ENCODE measurements around the gene GRK1.

The GRK1 gene

GRCh38 chr13:113730258-113730691 lies 63.3 kb downstream of the GRK1 start:
- no peak overlapping the region for H3K27ac ChIP-seq (ENCODE audit: insufficient read depth, low read length, poor library complexity, severe bottlenecking)
- H3K4me3 ChIP-seq (ENCODE audit: insufficient read depth, low read depth, low read length, poor library complexity, severe bottlenecking), result no peak overlapping the region
- H3K27me3 ChIP-seq (replicated peaks; ENCODE audit: control insufficient read depth, insufficient read depth, low read length, poor library complexity, severe bottlenecking), result peaks cover 10% of the 10 kb centered on the region
- H3K4me1 ChIP-seq (ENCODE audit: control insufficient read depth, insufficient read depth, low read length, poor library complexity, severe bottlenecking), result peaks cover 8% of the 10 kb centered on the region
- no peaks in the 10 kb centered on the region for H3K36me3 ChIP-seq (ENCODE audit: control insufficient read depth, insufficient read depth, low read length)
- DNase-seq, result no peak
- no peaks in the 10 kb centered on the region for H3K9me3 ChIP-seq (ENCODE audit: control insufficient read depth, low read length)

GRCh38 chr13:113730831-113731191 lies 63.8 kb downstream of the GRK1 start:
- peaks cover 8% of the 10 kb centered on the region for H3K4me1 ChIP-seq (ENCODE audit: control insufficient read depth, insufficient read depth, low read length, poor library complexity, severe bottlenecking)
- no peak for DNase-seq
- H3K27ac ChIP-seq (ENCODE audit: insufficient read depth, low read length, poor library complexity, severe bottlenecking), result no peak overlapping the region
- H3K4me3 ChIP-seq (ENCODE audit: insufficient read depth, low read depth, low read length, poor library complexity, severe bottlenecking), result no peak overlapping the region
- H3K27me3 ChIP-seq (replicated peaks; ENCODE audit: control insufficient read depth, insufficient read depth, low read length, poor library complexity, severe bottlenecking), result peaks cover 10% of the 10 kb centered on the region
- H3K36me3 ChIP-seq (ENCODE audit: control insufficient read depth, insufficient read depth, low read length), result no peaks in the 10 kb centered on the region
- no peaks in the 10 kb centered on the region for H3K9me3 ChIP-seq (ENCODE audit: control insufficient read depth, low read length)

- Histone ChIP-seq H3K27me3 (replicated peaks; ENCODE audit: control insufficient read depth, insufficient read depth, low read length, poor library complexity, severe bottlenecking) (peaks cover 10% of the 10 kb centered on the region), H3K9me3 (ENCODE audit: control insufficient read depth, low read length) (no peaks in the 10 kb centered on the region), H3K4me3 (ENCODE audit: insufficient read depth, low read depth, low read length, poor library complexity, severe bottlenecking) (no peak overlapping the region), H3K36me3 (ENCODE audit: control insufficient read depth, insufficient read depth, low read length) (no peaks in the 10 kb centered on the region), H3K4me1 (ENCODE audit: control insufficient read depth, insufficient read depth, low read length, poor library complexity, severe bottlenecking) (peaks cover 5% of the 10 kb centered on the region), H3K27ac (ENCODE audit: insufficient read depth, low read length, poor library complexity, severe bottlenecking) (no peak overlapping the region)
- no peak for DNase-seq
Observed at GRCh38 chr13:113731192-113732175, 64.5 kb downstream of the GRK1 start.

- Histone ChIP-seq H3K9me3 (ENCODE audit: control insufficient read depth, low read length) (no peaks in the 10 kb centered on the region), H3K4me3 (ENCODE audit: insufficient read depth, low read depth, low read length, poor library complexity, severe bottlenecking) (no peak overlapping the region), H3K36me3 (ENCODE audit: control insufficient read depth, insufficient read depth, low read length) (no peaks in the 10 kb centered on the region), H3K27me3 (replicated peaks; ENCODE audit: control insufficient read depth, insufficient read depth, low read length, poor library complexity, severe bottlenecking) (peaks cover 10% of the 10 kb centered on the region), H3K27ac (ENCODE audit: insufficient read depth, low read length, poor library complexity, severe bottlenecking) (no peak overlapping the region), H3K4me1 (ENCODE audit: control insufficient read depth, insufficient read depth, low read length, poor library complexity, severe bottlenecking) (no peaks in the 10 kb centered on the region)
- DNase-seq, result no peak
Observed at GRCh38 chr13:113732176-113732960, 65.3 kb downstream of the GRK1 start.

GRCh38 chr13:113732961-113733950 lies 66.2 kb downstream of the GRK1 start:
- H3K4me3 ChIP-seq (ENCODE audit: insufficient read depth, low read depth, low read length, poor library complexity, severe bottlenecking), result no peak overlapping the region
- peaks cover 10% of the 10 kb centered on the region for H3K27me3 ChIP-seq (replicated peaks; ENCODE audit: control insufficient read depth, insufficient read depth, low read length, poor library complexity, severe bottlenecking)
- H3K9me3 ChIP-seq (ENCODE audit: control insufficient read depth, low read length), result no peaks in the 10 kb centered on the region

GRCh38 chr13:113734099-113734825 lies 67.2 kb downstream of the GRK1 start:
- Histone ChIP-seq H3K4me3 (ENCODE audit: insufficient read depth, low read depth, low read length, poor library complexity, severe bottlenecking) (no peak overlapping the region), H3K9me3 (ENCODE audit: control insufficient read depth, low read length) (no peaks in the 10 kb centered on the region), H3K36me3 (ENCODE audit: control insufficient read depth, insufficient read depth, low read length) (no peaks in the 10 kb centered on the region), H3K27me3 (replicated peaks; ENCODE audit: control insufficient read depth, insufficient read depth, low read length, poor library complexity, severe bottlenecking) (peaks cover 7% of the 10 kb centered on the region), H3K27ac (ENCODE audit: insufficient read depth, low read length, poor library complexity, severe bottlenecking) (no peak overlapping the region), H3K4me1 (ENCODE audit: control insufficient read depth, insufficient read depth, low read length, poor library complexity, severe bottlenecking) (no peaks in the 10 kb centered on the region)
- DNase-seq, result no peak

More at GRCh38 chr13:113732961-113733950, 66.2 kb downstream of the GRK1 start:
- H3K36me3 ChIP-seq (ENCODE audit: control insufficient read depth, insufficient read depth, low read length), result no peaks in the 10 kb centered on the region
- no peak for DNase-seq
- H3K27ac ChIP-seq (ENCODE audit: insufficient read depth, low read length, poor library complexity, severe bottlenecking), result no peak overlapping the region
- no peaks in the 10 kb centered on the region for H3K4me1 ChIP-seq (ENCODE audit: control insufficient read depth, insufficient read depth, low read length, poor library complexity, severe bottlenecking)

- H3K9me3 ChIP-seq (ENCODE audit: control insufficient read depth, low read length), result no peaks in the 10 kb centered on the region
- no peak overlapping the region for H3K27ac ChIP-seq (ENCODE audit: insufficient read depth, low read length, poor library complexity, severe bottlenecking)
- no peak for DNase-seq
- H3K36me3 ChIP-seq (ENCODE audit: control insufficient read depth, insufficient read depth, low read length), result no peaks in the 10 kb centered on the region
- H3K4me1 ChIP-seq (ENCODE audit: control insufficient read depth, insufficient read depth, low read length, poor library complexity, severe bottlenecking), result no peaks in the 10 kb centered on the region
- H3K4me3 ChIP-seq (ENCODE audit: insufficient read depth, low read depth, low read length, poor library complexity, severe bottlenecking), result no peak overlapping the region
- H3K27me3 ChIP-seq (replicated peaks; ENCODE audit: control insufficient read depth, insufficient read depth, low read length, poor library complexity, severe bottlenecking), result peaks cover 3% of the 10 kb centered on the region
Observed at GRCh38 chr13:113734826-113735125, 67.8 kb downstream of the GRK1 start.

GRCh38 chr13:113735194-113735593 lies 68.2 kb downstream of the GRK1 start:
- H3K27me3 ChIP-seq (replicated peaks; ENCODE audit: control insufficient read depth, insufficient read depth, low read length, poor library complexity, severe bottlenecking), result peaks cover 5% of the 10 kb centered on the region
- no peaks in the 10 kb centered on the region for H3K4me1 ChIP-seq (ENCODE audit: control insufficient read depth, insufficient read depth, low read length, poor library complexity, severe bottlenecking)
- no peaks in the 10 kb centered on the region for H3K36me3 ChIP-seq (ENCODE audit: control insufficient read depth, insufficient read depth, low read length)
- no peak for DNase-seq
- no peak overlapping the region for H3K4me3 ChIP-seq (ENCODE audit: insufficient read depth, low read depth, low read length, poor library complexity, severe bottlenecking)
- no peak overlapping the region for H3K27ac ChIP-seq (ENCODE audit: insufficient read depth, low read length, poor library complexity, severe bottlenecking)
- H3K9me3 ChIP-seq (ENCODE audit: control insufficient read depth, low read length), result no peaks in the 10 kb centered on the region

- H3K9me3 ChIP-seq (ENCODE audit: control insufficient read depth, low read length), result no peaks in the 10 kb centered on the region
- H3K36me3 ChIP-seq (ENCODE audit: control insufficient read depth, insufficient read depth, low read length), result no peaks in the 10 kb centered on the region
- H3K27me3 ChIP-seq (replicated peaks; ENCODE audit: control insufficient read depth, insufficient read depth, low read length, poor library complexity, severe bottlenecking), result peaks cover 9% of the 10 kb centered on the region
- no peak overlapping the region for H3K4me3 ChIP-seq (ENCODE audit: insufficient read depth, low read depth, low read length, poor library complexity, severe bottlenecking)
- no peak overlapping the region for H3K27ac ChIP-seq (ENCODE audit: insufficient read depth, low read length, poor library complexity, severe bottlenecking)
- peaks cover 2% of the 10 kb centered on the region for H3K4me1 ChIP-seq (ENCODE audit: control insufficient read depth, insufficient read depth, low read length, poor library complexity, severe bottlenecking)
- no peak for DNase-seq
Observed at GRCh38 chr13:113735750-113736149, 68.7 kb downstream of the GRK1 start.

Measured in effector memory CD4-positive, alpha-beta T cell (primary cell).